ENCODE measurements around the gene ESRRG.

Gene ESRRG

DNA sequence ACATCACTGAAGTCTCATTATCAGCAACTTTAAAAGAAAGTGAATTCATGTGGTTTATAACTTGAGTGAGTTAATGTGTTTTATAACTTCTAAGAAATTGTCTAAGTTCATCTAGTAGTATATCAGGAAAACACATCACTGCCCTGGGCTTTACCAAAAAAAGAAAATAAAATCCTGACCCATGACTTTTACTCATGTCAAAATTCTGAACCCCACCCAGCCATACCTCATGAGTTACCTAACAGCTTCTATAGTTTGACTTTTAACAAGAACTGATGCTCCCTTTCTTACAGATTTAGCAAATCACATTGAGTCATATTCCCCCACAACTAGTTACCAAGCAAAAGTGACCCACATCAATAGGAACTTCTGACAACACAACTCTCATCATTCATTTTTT lies 57.4 kb downstream of the ESRRG start:
- TF ChIP-seq, protein P1, sequence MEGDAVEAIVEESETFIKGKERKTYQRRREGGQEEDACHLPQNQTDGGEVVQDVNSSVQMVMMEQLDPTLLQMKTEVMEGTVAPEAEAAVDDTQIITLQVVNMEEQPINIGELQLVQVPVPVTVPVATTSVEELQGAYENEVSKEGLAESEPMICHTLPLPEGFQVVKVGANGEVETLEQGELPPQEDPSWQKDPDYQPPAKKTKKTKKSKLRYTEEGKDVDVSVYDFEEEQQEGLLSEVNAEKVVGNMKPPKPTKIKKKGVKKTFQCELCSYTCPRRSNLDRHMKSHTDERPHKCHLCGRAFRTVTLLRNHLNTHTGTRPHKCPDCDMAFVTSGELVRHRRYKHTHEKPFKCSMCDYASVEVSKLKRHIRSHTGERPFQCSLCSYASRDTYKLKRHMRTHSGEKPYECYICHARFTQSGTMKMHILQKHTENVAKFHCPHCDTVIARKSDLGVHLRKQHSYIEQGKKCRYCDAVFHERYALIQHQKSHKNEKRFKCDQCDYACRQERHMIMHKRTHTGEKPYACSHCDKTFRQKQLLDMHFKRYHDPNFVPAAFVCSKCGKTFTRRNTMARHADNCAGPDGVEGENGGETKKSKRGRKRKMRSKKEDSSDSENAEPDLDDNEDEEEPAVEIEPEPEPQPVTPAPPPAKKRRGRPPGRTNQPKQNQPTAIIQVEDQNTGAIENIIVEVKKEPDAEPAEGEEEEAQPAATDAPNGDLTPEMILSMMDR (IDR thresholded peaks at IDR 0.05; ENCODE audit: low read length) = no peak
- no peak for TF ChIP-seq EZH2 (optimal IDR thresholded peaks at IDR 0.05; ENCODE audit: low read depth, low read length)
- TF ChIP-seq EZH2phosphoT487 (IDR thresholded peaks at IDR 0.05; ENCODE audit: low read length) = no peak
- no peaks in the 10 kb centered on the region for H4K20me1 ChIP-seq (ENCODE audit: insufficient read depth, low read length)

DNA sequence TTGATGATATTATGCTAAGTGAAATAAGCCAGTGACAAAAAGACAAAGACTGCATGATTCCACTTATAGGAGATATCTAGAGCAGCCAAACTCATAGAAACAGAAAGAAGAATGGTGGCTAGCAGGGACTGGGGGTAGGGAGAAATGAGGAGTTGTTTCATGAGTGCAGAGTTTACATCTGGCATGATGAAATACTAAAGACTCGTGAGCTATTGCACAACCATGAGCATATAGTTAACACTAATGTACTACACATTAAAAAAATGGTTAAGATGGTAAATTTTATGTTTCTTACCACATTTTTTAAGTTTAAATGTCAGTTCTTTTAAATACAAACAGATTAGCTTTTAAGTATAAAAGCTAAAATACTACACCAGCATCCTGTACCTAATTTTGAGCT lies 57.8 kb downstream of the ESRRG start:
- Histone ChIP-seq H2AFZ (ENCODE audit: low read length) (no peak overlapping the region), H3K27ac (ENCODE audit: low read length) (no peak overlapping the region), H3K9me3 (replicated peaks; ENCODE audit: insufficient read depth, low read length) (no peaks in the 10 kb centered on the region), H3K4me3 (ENCODE audit: low read length) (no peak overlapping the region), H3K9ac (ENCODE audit: low read length) (no peak overlapping the region), H3K36me3 (replicated peaks; ENCODE audit: insufficient read depth, low read length) (no peaks in the 10 kb centered on the region), H3F3A (ENCODE audit: insufficient read depth, low read length) (no peaks in the 10 kb centered on the region), H3K4me2 (ENCODE audit: low read depth, low read length) (no peak overlapping the region), H3K27me3 (replicated peaks; ENCODE audit: insufficient read depth, low read length) (no peaks in the 10 kb centered on the region), H3K4me1 (ENCODE audit: low read length) (no peaks in the 10 kb centered on the region), H4K20me1 (ENCODE audit: insufficient read depth, low read length) (no peaks in the 10 kb centered on the region), H3K9me2 (replicated peaks; ENCODE audit: insufficient read depth, low read length) (no peaks in the 10 kb centered on the region), H3K79me2 (ENCODE audit: low read length) (no peaks in the 10 kb centered on the region)
- no peak for DNase-seq
- TF ChIP-seq, protein P1 (IDR thresholded peaks at IDR 0.05; ENCODE audit: low read length) = no peak
- TF ChIP-seq EZH2 (optimal IDR thresholded peaks at IDR 0.05; ENCODE audit: low read depth, low read length) = no peak

More for the DNA sequence above, 57.4 kb downstream of the ESRRG start:
- H3K27ac ChIP-seq (ENCODE audit: low read length) = no peak overlapping the region
- H3K27me3 ChIP-seq (replicated peaks; ENCODE audit: insufficient read depth, low read length) = no peaks in the 10 kb centered on the region
- H3K9me2 ChIP-seq (replicated peaks; ENCODE audit: insufficient read depth, low read length) = no peaks in the 10 kb centered on the region
- H3K9me3 ChIP-seq (replicated peaks; ENCODE audit: insufficient read depth, low read length) = no peaks in the 10 kb centered on the region
- no peaks in the 10 kb centered on the region for H3K79me2 ChIP-seq (ENCODE audit: low read length)
- H3F3A ChIP-seq (ENCODE audit: insufficient read depth, low read length) = no peaks in the 10 kb centered on the region
- no peak overlapping the region for H3K4me2 ChIP-seq (ENCODE audit: low read depth, low read length)
- no peak overlapping the region for H3K9ac ChIP-seq (ENCODE audit: low read length)
- no peak overlapping the region for H2AFZ ChIP-seq (ENCODE audit: low read length)
- no peak overlapping the region for H3K4me3 ChIP-seq (ENCODE audit: low read length)
- no peaks in the 10 kb centered on the region for H3K36me3 ChIP-seq (replicated peaks; ENCODE audit: insufficient read depth, low read length)
- no peak for DNase-seq
- H3K4me1 ChIP-seq (ENCODE audit: low read length) = no peaks in the 10 kb centered on the region

- Histone ChIP-seq H3K9me2 (replicated peaks; ENCODE audit: insufficient read depth, low read length) (no peaks in the 10 kb centered on the region), H3K27me3 (replicated peaks; ENCODE audit: insufficient read depth, low read length) (no peaks in the 10 kb centered on the region), H4K20me1 (ENCODE audit: insufficient read depth, low read length) (no peaks in the 10 kb centered on the region), H3K4me3 (ENCODE audit: low read length) (no peak overlapping the region), H3K4me1 (ENCODE audit: low read length) (no peaks in the 10 kb centered on the region), H3K79me2 (ENCODE audit: low read length) (no peaks in the 10 kb centered on the region), H3K36me3 (replicated peaks; ENCODE audit: insufficient read depth, low read length) (no peaks in the 10 kb centered on the region), H3K9ac (ENCODE audit: low read length) (no peak overlapping the region), H3K4me2 (ENCODE audit: low read depth, low read length) (no peak overlapping the region), H3K27ac (ENCODE audit: low read length) (no peak overlapping the region), H3F3A (ENCODE audit: insufficient read depth, low read length) (no peaks in the 10 kb centered on the region), H3K9me3 (replicated peaks; ENCODE audit: insufficient read depth, low read length) (no peaks in the 10 kb centered on the region), H2AFZ (ENCODE audit: low read length) (no peak overlapping the region)
- DNase-seq = no peak
- TF ChIP-seq EZH2phosphoT487 (IDR thresholded peaks at IDR 0.05; ENCODE audit: low read length) (no peak), EZH2 (optimal IDR thresholded peaks at IDR 0.05; ENCODE audit: low read depth, low read length) (no peak)
- TF ChIP-seq, protein P1 (IDR thresholded peaks at IDR 0.05; ENCODE audit: low read length) = no peak
Observed at GRCh38 chr1:216662681-216663080, 60.5 kb downstream of the ESRRG start.

All from MM.1S (cell line).